Adrenal gland (tissue), 12 donors: ENCODE results near the gene NAP1L4. TPM values are rescaled to one million over a fixed set of nuclear protein-coding genes. Genes with fewer than 3 reads are reported as not detected.

Experiments
- DNase-seq, 7 donors: peaks; one replicate each; pipeline ENCODE4 v3.0.0-alpha.2; 2019 to 2020
- H3K27ac ChIP-seq, 5 donors: fragments of 200-600 bp; sonication (generic) in 4 of 5; 1 replicate in 3 of 5; 2 replicates in 2 of 5; pipeline versions ENCODE4 v1.5.1 to v1.8.0; 2016 to 2020; ENCODE audit warnings: mild to moderate bottlenecking in 1 of 5
- H3K27me3 ChIP-seq: fragments of 200-600 bp; 2 replicates; pipeline ENCODE4 v1.8.0; 2021
- H3K36me3 ChIP-seq, 2 donors: fragments of 200-600 bp; replicated peaks in 1 of 2; 1 replicate in 1 of 2; 2 replicates in 1 of 2; pipeline versions ENCODE4 v1.5.1 to v1.8.0; 2018 to 2022
- H3K4me1 ChIP-seq, 2 donors: fragments of 200-600 bp; replicated peaks in 1 of 2; 1 replicate in 1 of 2; 2 replicates in 1 of 2; pipeline versions ENCODE4 v1.5.1 to v1.8.0; 2018 to 2021
- H3K4me3 ChIP-seq, 4 donors: fragments of 200-600 bp; sonication (generic) in 3 of 4; one replicate each; pipeline ENCODE4 v1.5.1; 2016 to 2018
- H3K9me3 ChIP-seq, 3 donors: fragments of 200-600 bp; sonication (generic) in 1 of 3; replicated peaks in 1 of 3; 1 replicate in 2 of 3; 2 replicates in 1 of 3; pipeline versions ENCODE4 v1.5.1 to v1.8.0; 2016 to 2021
- POLR2A ChIP-seq, 2 donors: fragments of 450-650 bp; IDR thresholded peaks; one replicate each; pipeline ENCODE4 v1.6.1; 2017; ENCODE audit warnings: antibody characterized with exemption in 2 of 2, mild to moderate bottlenecking in 2 of 2, moderate library complexity in 1 of 2
- WGBS, 4 donors: extraction: QIAGEN DNeasy Blood & Tissue Kit in 2 of 4; methylation state at CpG; one replicate each; pipeline versions ENCODE4 v1.1.5 to v1.1.7; 2013 to 2017; 5-methylcytosine and 5-hydroxymethylcytosine counted together
- intact Hi-C, 2 donors: fragments of 100-400 bp; cut with DNase I; formaldehyde crosslinking; loops; one replicate each; pipeline versions ENCODE4 v1.14.1 to v1.15.0; 2022 to 2023
- polyA plus RNA-seq, 3 donors: library from polyadenylated mRNA; stranded (reverse); fragments of 200-250 nt in 2 of 3; fragments of 350-450 nt in 1 of 3; fragmentation: Illumina TruSeq in 1 of 3; extraction: RNeasy Lipid Tissue Mini Kit (QIAGEN cat#74804) in 1 of 3; gene quantifications; one replicate each; pipeline ENCODE4 v1.2.3, GENCODE V29; 2013 to 2014
- small RNA-seq, 2 donors: library from RNA; depleted of rRNA; stranded (forward); fragments of <200 nt; gene quantifications; one replicate each; pipeline ENCODE3, GENCODE V24; 2016
- total RNA-seq, 9 donors: library from RNA; depleted of rRNA in 4 of 9; stranded (reverse); fragments of >200 nt in 4 of 9; fragments of 120-200 nt in 1 of 9; fragmentation: NEBNext Ultra II Directional in 1 of 9; extraction: Animal tissue kit (Norgen Biotek cat#: 25700) in 1 of 9; gene quantifications; one replicate each; pipeline versions ENCODE4 v1.1.0 to v1.2.4, GENCODE V29; 2013 to 2023
- TF ChIP-seq, protein P1 (sequence below), 6 experiments: fragments of 450-650 bp in 4 of 6; fragments of 200-600 bp in 2 of 6; sonication (generic) in 1 of 6; IDR thresholded peaks; 1 replicate in 5 of 6; 2 replicates in 1 of 6; pipeline versions ENCODE4 v1.5.1 to v1.8.0; 2016 to 2021; ENCODE audit warnings: antibody characterized with exemption in 6 of 6, mild to moderate bottlenecking in 2 of 6, moderate library complexity in 1 of 6
- donor health status: healthy with polysubstance abuse.
- donor health status: Bipolar disorder and iron deficiency.
- donor health status: DM: yes; HTN: yes; CAD: no.
- donor health status: DM: no; HTN: no; CAD: no.
- donor health status: DM: no; HTN: no; CAD: no.
- donor health status: DM: yes; HTN: yes; CAD: no.

NAP1L4 gene
- total and polyA plus RNA-seq, 12 donors: 39.7 to 128 (median 79.9) TPM

DNA sequence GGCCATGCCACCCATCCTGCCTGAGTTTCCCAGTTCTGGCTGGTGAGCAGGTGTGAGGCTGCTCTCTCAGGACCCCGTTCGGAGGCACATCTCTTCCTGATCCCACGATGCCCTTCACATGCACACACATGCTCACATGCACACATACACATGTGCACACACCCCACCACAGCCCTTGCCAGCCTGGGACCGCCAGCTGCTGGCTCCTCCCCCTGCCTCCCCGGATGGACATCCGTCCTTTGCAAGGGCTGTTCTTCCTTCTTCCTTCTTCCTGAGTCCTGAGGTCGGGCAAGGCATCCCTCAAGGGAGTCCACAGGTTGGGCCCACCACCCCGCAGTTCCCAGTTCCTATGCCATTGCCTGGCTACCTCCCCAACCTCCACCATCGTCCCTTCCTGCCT is 96.1 kb downstream of the NAP1L4 start:
- no peak for TF ChIP-seq POLR2A (IDR thresholded peaks at IDR 0.05)
- TF ChIP-seq, protein P1, sequence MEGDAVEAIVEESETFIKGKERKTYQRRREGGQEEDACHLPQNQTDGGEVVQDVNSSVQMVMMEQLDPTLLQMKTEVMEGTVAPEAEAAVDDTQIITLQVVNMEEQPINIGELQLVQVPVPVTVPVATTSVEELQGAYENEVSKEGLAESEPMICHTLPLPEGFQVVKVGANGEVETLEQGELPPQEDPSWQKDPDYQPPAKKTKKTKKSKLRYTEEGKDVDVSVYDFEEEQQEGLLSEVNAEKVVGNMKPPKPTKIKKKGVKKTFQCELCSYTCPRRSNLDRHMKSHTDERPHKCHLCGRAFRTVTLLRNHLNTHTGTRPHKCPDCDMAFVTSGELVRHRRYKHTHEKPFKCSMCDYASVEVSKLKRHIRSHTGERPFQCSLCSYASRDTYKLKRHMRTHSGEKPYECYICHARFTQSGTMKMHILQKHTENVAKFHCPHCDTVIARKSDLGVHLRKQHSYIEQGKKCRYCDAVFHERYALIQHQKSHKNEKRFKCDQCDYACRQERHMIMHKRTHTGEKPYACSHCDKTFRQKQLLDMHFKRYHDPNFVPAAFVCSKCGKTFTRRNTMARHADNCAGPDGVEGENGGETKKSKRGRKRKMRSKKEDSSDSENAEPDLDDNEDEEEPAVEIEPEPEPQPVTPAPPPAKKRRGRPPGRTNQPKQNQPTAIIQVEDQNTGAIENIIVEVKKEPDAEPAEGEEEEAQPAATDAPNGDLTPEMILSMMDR (IDR thresholded peaks at IDR 0.05): no peak
- WGBS, 4 donors: 77 to 84% (median 81%) methylated on average over 6 to 9 of the region's 9 CpGs
- Histone ChIP-seq H3K27me3 (no peaks in the 10 kb centered on the region), H3K4me1 (peaks cover 20 to 26% of the 10 kb centered on the region in 2 donors), H3K27ac (no peak overlapping the region), H3K9me3 (no peaks in the 10 kb centered on the region), H3K36me3 (no peaks in the 10 kb centered on the region), H3K4me3 (no peak overlapping the region)
- DNase-seq: no peak
- intact Hi-C loops: no loop called here

Small RNAs within 50 kb of the gene (small RNA-seq; reads per million reads assigned to genes)
- gene SNORA54: 7.4 to 13.3 reads per million in 2 donors

Other genes with a start within 250 kb of the NAP1L4 start
- 100 to 1,000 TPM in 8 of 9 donors, 10 to 100 TPM in 1; 32.8 to 817 (median 527) TPM for gene CDKN1C, start 106.6 kb downstream of the NAP1L4 start, total RNA-seq
- gene CDKN1C, start 106.6 kb downstream of the NAP1L4 start, polyA plus RNA-seq: 100 to 1,000 TPM in 2 of 3 donors, 10 to 100 TPM in 1; 17.7 to 229 (median 152) TPM
- 1 to 10 TPM in 6 of 9 donors, under 1 TPM in 1, not detected in 2; 0.11 to 8.7 (median 2.1) TPM for gene PHLDA2, start 62.9 kb downstream of the NAP1L4 start, total RNA-seq
- 1 to 10 TPM in 2 of 3 donors, not detected in 1; 1.1 to 8.9 TPM for gene PHLDA2, start 62.9 kb downstream of the NAP1L4 start, polyA plus RNA-seq
- gene CARS1, start 65.1 kb upstream of the NAP1L4 start, total RNA-seq: 10 to 100 TPM; 17.2 to 46.7 (median 28.1) TPM
- 10 to 100 TPM; 31.1 to 35.2 (median 32.5) TPM for gene CARS1, start 65.1 kb upstream of the NAP1L4 start, polyA plus RNA-seq
- 10 to 100 TPM in 8 of 9 donors, 1 to 10 TPM in 1; 3.1 to 29.3 (median 21.4) TPM for gene OSBPL5, start 173.0 kb upstream of the NAP1L4 start, total RNA-seq
- 10 to 100 TPM in 2 of 3 donors, 1 to 10 TPM in 1; 2.7 to 30.6 (median 18.9) TPM for gene OSBPL5, start 173.0 kb upstream of the NAP1L4 start, polyA plus RNA-seq
- gene MRGPRG, start 226.5 kb upstream of the NAP1L4 start, total RNA-seq: not detected
- gene MRGPRG, start 226.5 kb upstream of the NAP1L4 start, polyA plus RNA-seq: not detected
- gene MRGPRE, start 240.1 kb upstream of the NAP1L4 start, total RNA-seq: not detected
- gene MRGPRE, start 240.1 kb upstream of the NAP1L4 start, polyA plus RNA-seq: not detected